OCI-LY3 (cell line): ENCODE measurements around the gene CDH1.

Experiments used
- EZH2phosphoT487 ChIP-seq: fragments of 200-600 bp; shearing (Covaris generic); IDR thresholded peaks from 2 replicates; pipeline ENCODE4 v1.6.1; 2018; ENCODE audit warnings: antibody characterized with exemption, mixed run types, low read depth
- TF ChIP-seq, protein P1 (sequence below): fragments of 200-600, 300-600 bp; sonication (generic); IDR thresholded peaks from 2 replicates; pipeline ENCODE4 v1.5.1; 2014; ENCODE audit warnings: antibody characterized with exemption, low read length, low read depth

DNA sequence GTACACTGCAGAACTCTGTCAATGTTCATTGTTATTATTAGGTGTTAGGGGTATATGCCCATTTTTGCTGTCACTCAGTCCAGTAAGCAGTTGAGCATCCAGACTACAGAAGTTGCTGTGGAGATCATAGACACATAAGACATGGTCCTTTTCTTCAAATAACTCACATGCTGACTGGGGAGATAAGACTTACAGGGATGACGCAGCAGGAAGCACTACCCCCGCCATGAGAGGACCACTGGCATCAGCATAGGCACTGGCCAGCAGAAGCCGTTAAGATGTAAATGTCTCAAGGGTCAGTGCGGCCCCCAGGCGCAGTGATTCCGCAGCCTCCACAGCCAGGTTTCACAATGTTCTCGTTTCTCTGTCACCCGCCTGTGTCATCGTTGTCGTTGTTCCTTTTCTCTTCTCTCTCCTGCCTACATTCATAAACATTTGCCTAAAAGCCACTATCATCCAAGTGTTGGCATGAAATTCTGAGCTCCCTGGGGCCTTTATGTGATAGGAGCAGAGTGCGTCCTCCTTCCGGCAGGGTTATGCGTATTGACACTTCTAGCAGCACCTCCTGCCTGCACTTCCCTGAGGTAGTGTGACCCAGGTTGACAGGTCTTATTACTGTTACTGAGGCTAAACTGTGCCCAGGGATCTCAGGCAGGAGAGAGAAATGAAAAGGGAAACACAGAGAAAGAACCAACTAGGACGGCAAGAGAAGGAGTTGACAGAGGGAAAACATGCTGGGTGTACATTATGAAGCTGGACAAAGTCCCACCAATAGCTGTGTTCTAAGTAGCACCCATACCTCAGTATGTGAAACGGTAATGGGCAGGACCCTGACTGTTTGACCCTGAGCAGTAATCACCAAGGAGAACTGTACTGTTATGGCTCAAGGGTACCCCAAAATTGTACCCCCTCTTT is 124.1 kb downstream of the CDH1 start:
- TF ChIP-seq, protein P1, sequence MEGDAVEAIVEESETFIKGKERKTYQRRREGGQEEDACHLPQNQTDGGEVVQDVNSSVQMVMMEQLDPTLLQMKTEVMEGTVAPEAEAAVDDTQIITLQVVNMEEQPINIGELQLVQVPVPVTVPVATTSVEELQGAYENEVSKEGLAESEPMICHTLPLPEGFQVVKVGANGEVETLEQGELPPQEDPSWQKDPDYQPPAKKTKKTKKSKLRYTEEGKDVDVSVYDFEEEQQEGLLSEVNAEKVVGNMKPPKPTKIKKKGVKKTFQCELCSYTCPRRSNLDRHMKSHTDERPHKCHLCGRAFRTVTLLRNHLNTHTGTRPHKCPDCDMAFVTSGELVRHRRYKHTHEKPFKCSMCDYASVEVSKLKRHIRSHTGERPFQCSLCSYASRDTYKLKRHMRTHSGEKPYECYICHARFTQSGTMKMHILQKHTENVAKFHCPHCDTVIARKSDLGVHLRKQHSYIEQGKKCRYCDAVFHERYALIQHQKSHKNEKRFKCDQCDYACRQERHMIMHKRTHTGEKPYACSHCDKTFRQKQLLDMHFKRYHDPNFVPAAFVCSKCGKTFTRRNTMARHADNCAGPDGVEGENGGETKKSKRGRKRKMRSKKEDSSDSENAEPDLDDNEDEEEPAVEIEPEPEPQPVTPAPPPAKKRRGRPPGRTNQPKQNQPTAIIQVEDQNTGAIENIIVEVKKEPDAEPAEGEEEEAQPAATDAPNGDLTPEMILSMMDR, result no peak
- no peak for TF ChIP-seq EZH2phosphoT487
